ENCODE data around the gene AIG1. TPM values are rescaled to one million over a fixed set of nuclear protein-coding genes. Genes with fewer than 3 reads are reported as not detected.

Gene AIG1
- total and polyA plus RNA-seq, 2 of the 13 experiments (the other 11 are each of a cell fraction or from before 2014, with no cell fraction given) = 115 to 197 TPM

DNA sequence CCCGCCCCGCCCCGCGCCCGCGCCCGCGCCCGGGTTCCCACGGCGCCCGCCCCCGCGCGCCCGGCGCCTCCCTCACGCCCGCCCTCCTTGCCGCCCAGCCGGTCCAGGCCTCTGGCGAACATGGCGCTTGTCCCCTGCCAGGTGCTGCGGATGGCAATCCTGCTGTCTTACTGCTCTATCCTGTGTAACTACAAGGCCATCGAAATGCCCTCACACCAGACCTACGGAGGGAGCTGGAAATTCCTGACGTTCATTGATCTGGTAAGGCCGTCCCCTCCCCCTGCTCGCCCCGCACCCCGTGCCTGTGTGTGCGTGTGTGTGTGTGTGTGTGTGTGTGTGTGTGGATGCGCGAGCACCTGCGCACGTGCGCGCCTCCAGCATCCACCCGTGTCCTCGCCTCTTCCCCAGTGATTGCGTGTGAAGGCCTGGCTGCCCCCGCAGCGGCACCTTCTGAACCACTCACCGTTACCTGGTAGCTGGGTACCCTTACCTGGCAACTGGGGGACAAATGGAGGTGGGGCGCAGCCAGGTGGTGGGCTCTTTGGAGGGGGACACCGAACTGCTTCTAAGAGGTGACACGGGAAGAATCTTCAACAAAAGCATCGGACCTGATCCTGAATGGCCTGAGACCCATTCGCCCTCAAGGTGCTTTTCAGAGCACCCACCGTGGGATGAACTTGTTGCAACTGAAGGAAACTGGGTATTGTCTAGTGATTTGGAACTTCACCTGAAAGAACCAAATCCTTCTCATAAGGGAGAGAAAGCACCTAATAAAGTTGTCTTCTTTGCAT, at the start of gene AIG1 (continued):
- TF ChIP-seq, protein P1, sequence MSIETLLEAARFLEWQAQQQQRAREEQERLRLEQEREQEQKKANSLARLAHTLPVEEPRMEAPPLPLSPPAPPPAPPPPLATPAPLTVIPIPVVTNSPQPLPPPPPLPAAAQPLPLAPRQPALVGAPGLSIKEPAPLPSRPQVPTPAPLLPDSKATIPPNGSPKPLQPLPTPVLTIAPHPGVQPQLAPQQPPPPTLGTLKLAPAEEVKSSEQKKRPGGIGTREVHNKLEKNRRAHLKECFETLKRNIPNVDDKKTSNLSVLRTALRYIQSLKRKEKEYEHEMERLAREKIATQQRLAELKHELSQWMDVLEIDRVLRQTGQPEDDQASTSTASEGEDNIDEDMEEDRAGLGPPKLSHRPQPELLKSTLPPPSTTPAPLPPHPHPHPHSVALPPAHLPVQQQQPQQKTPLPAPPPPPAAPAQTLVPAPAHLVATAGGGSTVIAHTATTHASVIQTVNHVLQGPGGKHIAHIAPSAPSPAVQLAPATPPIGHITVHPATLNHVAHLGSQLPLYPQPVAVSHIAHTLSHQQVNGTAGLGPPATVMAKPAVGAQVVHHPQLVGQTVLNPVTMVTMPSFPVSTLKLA (IDR thresholded peaks at IDR 0.05) = peak; percentile 64
- peak; percentile 28; the same call in 1 of the 2 replicates for TF ChIP-seq SIN3A (IDR thresholded peaks at IDR 0.05; ENCODE audit: borderline replicate concordance, low read depth, low read length)
- peak; percentile 72 for TF ChIP-seq ZBTB8A (CRISPR knock-in tag; IDR thresholded peaks at IDR 0.05; ENCODE audit: borderline replicate concordance, low read depth)
- peak; percentile 19 for TF ChIP-seq TBL1XR1 (IDR thresholded peaks at IDR 0.05; ENCODE audit: borderline replicate concordance, low read length, partially characterized antibody)
- TF ChIP-seq MLLT10 (CRISPR knock-in tag; IDR thresholded peaks at IDR 0.05) = no peak
- peak; percentile 13; the same call in 1 of the 2 replicates for TF ChIP-seq ZNF816 (CRISPR knock-in tag; IDR thresholded peaks at IDR 0.05; ENCODE audit: borderline replicate concordance)
- peak; percentile 44; the same call in 1 of the 2 replicates for TF ChIP-seq TFDP1 (CRISPR knock-in tag; IDR thresholded peaks at IDR 0.05; ENCODE audit: borderline replicate concordance)
- TF ChIP-seq, protein P2, sequence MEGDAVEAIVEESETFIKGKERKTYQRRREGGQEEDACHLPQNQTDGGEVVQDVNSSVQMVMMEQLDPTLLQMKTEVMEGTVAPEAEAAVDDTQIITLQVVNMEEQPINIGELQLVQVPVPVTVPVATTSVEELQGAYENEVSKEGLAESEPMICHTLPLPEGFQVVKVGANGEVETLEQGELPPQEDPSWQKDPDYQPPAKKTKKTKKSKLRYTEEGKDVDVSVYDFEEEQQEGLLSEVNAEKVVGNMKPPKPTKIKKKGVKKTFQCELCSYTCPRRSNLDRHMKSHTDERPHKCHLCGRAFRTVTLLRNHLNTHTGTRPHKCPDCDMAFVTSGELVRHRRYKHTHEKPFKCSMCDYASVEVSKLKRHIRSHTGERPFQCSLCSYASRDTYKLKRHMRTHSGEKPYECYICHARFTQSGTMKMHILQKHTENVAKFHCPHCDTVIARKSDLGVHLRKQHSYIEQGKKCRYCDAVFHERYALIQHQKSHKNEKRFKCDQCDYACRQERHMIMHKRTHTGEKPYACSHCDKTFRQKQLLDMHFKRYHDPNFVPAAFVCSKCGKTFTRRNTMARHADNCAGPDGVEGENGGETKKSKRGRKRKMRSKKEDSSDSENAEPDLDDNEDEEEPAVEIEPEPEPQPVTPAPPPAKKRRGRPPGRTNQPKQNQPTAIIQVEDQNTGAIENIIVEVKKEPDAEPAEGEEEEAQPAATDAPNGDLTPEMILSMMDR (CRISPR knock-in tag; IDR thresholded peaks at IDR 0.05) = peak; percentile 16; the same call in 1 of the 2 replicates
- TF ChIP-seq ZBTB7A (CRISPR knock-in tag; IDR thresholded peaks at IDR 0.05) = peak; percentile 84; the same call in 1 of the 2 replicates
- TF ChIP-seq ZNF644 (CRISPR knock-in tag; IDR thresholded peaks at IDR 0.05; ENCODE audit: low read depth) = no peak
- peak; percentile 85; the same call in 1 of the 2 replicates for TF ChIP-seq ZNF44 (CRISPR knock-in tag; IDR thresholded peaks at IDR 0.05)
- peak; percentile 84 for TF ChIP-seq SPEN (CRISPR knock-in tag; IDR thresholded peaks at IDR 0.05; ENCODE audit: low read depth)
- TF ChIP-seq, protein P3, sequence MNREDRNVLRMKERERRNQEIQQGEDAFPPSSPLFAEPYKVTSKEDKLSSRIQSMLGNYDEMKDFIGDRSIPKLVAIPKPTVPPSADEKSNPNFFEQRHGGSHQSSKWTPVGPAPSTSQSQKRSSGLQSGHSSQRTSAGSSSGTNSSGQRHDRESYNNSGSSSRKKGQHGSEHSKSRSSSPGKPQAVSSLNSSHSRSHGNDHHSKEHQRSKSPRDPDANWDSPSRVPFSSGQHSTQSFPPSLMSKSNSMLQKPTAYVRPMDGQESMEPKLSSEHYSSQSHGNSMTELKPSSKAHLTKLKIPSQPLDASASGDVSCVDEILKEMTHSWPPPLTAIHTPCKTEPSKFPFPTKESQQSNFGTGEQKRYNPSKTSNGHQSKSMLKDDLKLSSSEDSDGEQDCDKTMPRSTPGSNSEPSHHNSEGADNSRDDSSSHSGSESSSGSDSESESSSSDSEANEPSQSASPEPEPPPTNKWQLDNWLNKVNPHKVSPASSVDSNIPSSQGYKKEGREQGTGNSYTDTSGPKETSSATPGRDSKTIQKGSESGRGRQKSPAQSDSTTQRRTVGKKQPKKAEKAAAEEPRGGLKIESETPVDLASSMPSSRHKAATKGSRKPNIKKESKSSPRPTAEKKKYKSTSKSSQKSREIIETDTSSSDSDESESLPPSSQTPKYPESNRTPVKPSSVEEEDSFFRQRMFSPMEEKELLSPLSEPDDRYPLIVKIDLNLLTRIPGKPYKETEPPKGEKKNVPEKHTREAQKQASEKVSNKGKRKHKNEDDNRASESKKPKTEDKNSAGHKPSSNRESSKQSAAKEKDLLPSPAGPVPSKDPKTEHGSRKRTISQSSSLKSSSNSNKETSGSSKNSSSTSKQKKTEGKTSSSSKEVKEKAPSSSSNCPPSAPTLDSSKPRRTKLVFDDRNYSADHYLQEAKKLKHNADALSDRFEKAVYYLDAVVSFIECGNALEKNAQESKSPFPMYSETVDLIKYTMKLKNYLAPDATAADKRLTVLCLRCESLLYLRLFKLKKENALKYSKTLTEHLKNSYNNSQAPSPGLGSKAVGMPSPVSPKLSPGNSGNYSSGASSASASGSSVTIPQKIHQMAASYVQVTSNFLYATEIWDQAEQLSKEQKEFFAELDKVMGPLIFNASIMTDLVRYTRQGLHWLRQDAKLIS (CRISPR knock-in tag; IDR thresholded peaks at IDR 0.05) = peak; percentile 69; the same call in 1 of the 2 replicates
- no peak for TF ChIP-seq PRDM10 (CRISPR knock-in tag; IDR thresholded peaks at IDR 0.05; ENCODE audit: low read depth)
- 0 out of 2 replicates have a peak, but pooled peaks have one; percentile 34 for TF ChIP-seq SALL2 (CRISPR knock-in tag; IDR thresholded peaks at IDR 0.05)
- no peak for TF ChIP-seq MXD4 (CRISPR knock-in tag; IDR thresholded peaks at IDR 0.05)

Measured in HepG2 (cell line).